ENCODE results near the gene SCGB1C1.

GRCh38 chr11:211741-212140 is 18.9 kb downstream of the SCGB1C1 start:
- TF ChIP-seq EZH2phosphoT487 (IDR thresholded peaks at IDR 0.05; ENCODE audit: low read depth, severe bottlenecking, unreplicated experiment): no peak
- TF ChIP-seq, protein P1, sequence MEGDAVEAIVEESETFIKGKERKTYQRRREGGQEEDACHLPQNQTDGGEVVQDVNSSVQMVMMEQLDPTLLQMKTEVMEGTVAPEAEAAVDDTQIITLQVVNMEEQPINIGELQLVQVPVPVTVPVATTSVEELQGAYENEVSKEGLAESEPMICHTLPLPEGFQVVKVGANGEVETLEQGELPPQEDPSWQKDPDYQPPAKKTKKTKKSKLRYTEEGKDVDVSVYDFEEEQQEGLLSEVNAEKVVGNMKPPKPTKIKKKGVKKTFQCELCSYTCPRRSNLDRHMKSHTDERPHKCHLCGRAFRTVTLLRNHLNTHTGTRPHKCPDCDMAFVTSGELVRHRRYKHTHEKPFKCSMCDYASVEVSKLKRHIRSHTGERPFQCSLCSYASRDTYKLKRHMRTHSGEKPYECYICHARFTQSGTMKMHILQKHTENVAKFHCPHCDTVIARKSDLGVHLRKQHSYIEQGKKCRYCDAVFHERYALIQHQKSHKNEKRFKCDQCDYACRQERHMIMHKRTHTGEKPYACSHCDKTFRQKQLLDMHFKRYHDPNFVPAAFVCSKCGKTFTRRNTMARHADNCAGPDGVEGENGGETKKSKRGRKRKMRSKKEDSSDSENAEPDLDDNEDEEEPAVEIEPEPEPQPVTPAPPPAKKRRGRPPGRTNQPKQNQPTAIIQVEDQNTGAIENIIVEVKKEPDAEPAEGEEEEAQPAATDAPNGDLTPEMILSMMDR (IDR thresholded peaks at IDR 0.05; ENCODE audit: poor library complexity): no peak

Measured in hepatocyte (in vitro differentiated cells).